KG1 (cell line): ENCODE data around the gene GRIK3.
"Not testable (repeated sequence)": the region's sequence is repeated elsewhere in the genome, so short reads cannot be mapped to it uniquely, and the experiment has no call there.

Source experiments
- DNase-seq: peaks from one replicate; lab custom pipeline; 2025; lab: John Stamatoyannopoulos, UW

The GRIK3 gene

DNA sequence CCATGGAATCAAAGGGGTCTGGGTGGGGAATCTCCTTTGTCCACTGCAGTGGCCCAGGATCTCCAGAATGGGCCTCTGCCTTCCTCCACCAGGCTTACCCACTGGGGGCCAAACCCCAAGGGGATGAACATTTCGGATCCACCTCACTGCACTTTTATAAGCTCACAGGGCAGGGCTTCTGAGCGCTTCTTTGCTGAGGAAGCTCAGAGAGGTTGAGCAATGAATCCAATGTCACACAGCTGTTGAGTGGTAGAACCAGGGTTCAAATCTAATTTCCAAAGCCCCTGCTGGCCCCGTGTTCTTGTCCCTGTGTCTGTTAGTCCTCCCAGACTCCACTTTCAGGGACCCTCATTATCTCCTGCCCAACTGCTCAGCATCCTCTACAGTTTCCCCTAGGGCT lies 250.8 kb downstream of the GRIK3 start:
- DNase-seq: no peak

- no peak for DNase-seq
These were observed 251.5 kb downstream of the GRIK3 start for GRCh38 chr1:36782785-36783184.

DNA sequence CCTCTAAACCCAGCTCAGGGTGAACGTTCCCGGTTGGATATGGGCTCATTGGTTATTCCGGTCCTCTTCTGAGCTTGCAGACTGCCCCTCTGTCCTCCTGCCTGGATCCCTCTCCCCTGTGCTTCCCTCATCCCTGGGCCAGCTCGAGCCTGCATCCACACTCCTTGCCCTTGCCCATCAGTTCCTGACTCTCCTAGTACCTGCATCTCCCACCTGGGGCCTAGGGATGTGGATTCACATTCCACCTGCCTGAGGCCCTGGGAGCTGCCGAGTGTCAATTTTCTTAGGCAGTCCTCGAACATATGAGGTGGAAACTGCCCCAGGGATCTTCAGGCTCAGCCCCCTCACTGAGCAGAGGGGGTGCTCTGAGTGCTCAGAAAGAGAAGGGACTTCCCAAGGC lies 252.2 kb downstream of the GRIK3 start:
- DNase-seq: no peak

DNA sequence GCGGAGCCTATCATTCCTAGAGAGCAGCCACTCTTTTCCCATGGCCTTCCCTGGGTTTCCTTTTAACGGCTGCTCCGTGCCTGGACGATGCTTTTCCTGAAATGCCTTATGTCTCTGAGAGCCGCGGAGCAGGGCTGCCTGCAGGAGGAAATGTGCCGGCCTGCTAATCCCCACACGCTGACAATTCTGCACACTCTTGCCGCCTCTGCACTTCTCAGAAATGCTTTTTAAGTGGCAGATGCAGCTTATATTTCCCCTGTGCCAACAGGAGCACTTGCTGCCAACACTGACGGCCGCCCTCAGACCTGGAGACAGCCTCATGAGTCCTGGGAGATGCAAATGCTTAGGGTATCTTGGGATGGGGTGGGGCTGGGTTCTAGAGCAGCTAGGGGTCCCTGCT lies 253.2 kb downstream of the GRIK3 start:
- no peak for DNase-seq

DNA sequence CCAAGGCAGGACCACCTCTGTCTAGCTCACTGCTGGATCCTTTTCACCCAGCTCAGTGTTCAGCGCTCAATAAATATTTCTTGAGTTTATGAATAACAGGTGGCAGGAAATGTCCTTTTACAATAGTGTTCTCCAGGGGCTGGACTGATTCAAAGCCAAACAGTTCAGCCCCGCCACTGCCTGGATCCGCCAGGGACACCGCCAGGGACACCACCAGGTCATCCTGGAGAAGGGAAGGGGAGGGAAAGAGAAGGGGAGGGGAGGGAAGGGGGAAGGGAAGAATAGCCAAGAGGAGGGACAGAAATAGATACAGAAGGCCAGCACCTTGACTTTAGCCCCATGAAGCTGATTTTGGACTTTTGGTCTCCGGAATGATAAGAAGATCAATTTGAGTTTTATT lies 255.6 kb downstream of the GRIK3 start:
- DNase-seq: no peak

DNA sequence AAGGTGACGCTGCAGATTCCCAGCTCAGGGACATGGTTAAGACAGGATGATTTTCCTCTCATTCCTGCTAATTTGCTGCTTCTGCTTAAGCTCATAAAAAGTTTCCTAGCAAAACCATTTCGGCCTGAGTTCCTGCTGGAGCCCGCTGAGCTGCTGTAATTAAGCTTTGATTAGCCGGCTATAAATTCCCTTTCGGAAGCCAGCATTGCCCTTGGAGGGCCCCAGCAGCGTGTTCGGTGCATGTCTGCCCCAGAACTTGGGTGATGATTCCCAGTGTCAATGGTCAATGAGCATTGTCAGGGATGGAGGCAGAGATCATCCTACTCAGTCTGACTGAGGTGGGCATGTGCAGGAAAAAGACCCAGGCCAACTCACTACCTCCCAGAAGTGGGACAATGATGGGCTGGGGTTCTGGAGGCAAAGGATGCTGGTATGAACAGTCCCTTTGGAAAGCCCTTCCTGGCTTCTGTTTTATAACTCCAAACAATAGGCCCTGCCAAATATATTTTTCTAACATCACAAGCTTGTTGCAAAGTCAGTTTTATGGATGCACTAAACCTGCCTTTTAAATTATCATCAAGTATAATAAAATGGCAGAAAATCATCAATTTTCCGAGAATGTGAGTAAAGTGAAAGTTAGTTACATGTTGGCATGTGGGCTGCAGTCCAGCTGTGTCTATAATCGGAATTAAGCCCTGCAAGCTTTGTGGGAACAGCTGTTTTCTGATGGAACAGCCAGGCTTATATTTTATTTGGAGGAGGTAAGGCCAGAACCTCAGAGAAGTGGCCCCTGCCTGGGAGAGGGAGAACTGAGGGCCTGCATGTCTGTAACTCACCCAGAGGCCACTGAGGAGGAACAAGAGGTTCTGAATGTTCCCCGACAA lies 257.1 kb downstream of the GRIK3 start:
- DNase-seq: no peak

DNA sequence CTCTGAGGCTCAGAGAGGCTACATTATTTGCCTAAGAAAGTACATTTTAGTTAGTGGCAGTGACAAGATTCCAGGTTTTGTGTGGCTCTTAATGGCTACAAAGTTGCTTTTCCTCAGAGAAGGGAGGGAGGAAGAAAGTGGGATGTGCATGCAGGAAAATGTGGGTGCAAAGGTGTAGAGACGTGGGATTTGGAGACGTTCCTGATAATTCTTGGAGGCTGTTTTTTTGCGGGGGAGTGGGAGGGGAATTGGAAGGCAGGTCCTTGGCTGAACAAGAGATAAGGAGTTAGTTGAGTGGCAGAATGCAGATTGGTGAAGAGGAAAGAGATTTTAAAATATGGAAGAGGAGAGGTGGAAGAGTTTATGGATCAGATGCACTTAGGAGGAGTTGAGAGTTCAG lies 258.1 kb downstream of the GRIK3 start:
- DNase-seq: no peak

DNA sequence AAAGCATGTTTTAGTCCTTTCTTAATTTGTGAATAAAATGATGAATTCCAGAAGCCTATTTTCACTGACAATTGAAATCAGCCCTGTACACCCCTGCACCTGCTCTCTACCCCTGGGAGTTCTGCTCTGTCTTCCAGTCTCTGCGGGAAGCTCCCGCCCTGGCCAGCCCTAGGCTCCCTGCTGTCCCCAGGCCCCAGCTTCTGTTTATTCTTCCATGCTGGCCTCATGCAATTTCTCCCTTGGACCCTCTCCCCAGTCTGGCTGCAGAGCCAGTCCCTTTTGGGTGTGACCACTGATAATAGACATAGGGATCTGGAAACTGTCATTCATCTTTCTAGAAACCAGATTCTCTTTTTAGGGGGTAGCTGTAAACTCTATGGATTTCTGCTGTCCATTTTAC lies 258.6 kb downstream of the GRIK3 start:
- no peak for DNase-seq

DNA sequence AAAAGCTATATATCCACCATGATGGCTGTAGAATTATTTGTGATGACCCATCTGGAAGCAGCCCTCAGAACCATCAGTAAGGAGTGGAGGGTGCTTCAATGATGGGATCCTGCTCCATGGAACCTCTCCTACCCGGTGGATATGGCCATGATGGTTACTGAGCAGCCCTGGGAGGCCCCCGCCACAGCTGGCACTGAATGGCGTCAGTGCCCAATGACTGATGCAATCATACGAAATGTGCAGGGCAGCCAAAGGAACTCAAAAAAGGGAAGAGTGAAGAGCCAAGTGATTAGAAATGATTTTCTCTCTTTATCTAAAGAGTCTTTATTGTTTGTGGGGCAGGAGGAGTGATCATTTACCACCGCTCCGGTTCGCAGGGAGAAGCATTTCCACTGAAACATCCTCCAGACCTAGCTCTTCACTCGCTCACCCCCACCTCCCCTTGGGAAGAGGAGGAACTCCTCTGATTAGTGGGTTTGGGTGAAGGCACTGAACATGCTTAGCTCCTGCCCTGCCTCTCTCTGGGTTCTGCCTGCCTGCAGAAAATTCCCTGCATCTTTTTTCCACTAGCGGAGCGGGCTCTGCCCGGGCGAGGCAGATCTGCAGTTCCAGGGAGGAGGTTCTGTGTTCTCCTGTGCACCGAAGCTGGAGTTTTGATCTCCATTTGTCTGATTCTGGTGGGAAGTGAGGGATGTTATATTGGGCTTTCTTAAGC lies 260.3 kb downstream of the GRIK3 start:
- DNase-seq: no peak

GRCh38 chr1:36772647-36773495 lies 261.4 kb downstream of the GRIK3 start:
- no peak for DNase-seq

DNA sequence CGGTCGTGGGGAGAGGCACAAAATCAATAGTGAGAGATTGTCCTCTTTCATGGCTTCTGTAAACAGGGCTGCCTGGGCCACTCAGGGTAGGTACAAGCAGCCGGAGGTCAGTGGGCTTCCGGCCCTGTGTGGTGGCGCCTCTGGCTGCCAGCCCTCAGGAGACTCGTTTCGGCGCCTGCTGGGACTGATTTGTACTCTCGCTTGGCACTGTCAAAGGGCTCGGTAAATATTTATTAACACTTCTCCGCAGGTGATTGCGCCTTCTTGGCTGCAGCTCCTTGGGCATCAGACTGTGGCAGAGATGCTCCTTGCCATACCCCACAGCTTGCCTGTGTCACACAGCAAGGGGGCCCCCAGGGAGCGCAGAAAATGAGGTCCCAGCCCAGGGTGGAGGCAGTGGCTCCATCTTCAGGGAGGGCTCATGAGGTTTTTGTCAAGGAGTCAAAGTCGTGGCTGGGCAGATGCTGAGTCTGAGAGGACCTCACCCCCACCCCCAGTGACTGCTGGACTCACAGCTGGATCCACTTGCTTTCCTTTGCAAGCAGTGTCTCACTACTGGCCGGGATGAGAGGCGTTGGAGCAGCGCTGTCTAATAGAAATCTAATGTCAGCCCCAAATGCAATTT lies 262.5 kb downstream of the GRIK3 start:
- no peak for DNase-seq

DNA sequence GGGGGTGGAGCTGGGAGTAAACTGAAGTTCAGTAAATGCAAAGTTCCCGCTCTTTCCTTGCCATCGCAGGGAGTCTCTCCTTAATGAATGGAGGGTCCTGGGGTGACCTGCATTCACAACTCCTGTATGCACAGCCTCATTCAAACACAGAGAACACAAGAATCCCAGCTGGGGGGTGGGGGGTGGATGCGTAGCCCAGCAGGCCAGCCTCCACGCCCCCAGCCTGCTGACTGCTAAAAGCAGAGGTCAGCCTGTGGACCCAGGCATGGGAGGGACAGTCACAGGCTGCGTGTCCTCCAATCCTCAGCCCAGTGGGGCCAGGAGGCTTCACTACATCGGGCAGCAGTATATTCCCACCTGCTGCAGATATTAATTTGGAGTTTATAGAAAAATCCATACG lies 263.1 kb downstream of the GRIK3 start:
- DNase-seq: no peak

DNA sequence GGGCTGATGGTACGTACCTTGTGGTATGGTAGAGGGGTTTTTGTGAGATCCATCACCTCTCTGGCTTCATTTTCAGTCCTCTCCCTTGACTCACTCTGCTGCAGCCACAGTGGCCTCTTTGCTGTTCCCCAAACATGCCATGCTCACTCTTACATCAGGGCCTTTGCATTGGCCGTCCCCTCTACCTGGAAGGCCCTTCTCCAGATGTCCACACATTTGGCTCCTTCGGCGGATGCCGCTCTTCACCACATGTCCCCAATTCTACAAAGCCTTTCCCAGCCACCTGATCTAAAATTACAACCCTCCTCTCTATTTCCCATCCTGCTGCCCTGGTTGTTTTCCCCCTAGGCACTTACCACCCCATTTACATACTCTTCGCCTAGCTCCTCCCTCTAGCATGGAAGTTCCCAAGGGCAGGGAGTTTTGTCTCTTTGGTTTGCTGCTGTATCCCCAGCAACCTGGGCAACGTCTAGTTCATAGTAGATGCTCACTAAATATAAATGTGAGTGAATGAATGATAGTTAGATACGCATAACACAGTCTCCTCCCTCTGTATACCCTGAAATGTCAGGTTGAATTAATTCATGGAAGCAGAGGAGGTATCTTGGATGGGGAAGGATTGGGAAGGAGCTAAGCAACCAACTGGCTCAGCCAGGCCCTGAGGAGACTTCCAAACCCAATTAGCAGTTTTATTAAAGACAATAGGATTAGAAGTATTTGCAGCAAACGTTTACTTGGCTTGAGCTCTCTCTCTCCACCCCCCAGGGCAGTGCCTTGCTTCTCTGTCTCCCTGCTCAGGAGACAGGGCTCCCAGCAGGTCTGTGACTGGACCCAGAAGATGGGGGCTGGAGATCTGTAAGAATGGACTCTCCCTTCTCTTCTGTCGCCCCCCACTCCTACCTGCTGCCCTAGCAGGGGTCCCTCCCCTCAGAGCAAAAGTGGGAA lies 264.2 kb downstream of the GRIK3 start:
- DNase-seq: no peak

DNA sequence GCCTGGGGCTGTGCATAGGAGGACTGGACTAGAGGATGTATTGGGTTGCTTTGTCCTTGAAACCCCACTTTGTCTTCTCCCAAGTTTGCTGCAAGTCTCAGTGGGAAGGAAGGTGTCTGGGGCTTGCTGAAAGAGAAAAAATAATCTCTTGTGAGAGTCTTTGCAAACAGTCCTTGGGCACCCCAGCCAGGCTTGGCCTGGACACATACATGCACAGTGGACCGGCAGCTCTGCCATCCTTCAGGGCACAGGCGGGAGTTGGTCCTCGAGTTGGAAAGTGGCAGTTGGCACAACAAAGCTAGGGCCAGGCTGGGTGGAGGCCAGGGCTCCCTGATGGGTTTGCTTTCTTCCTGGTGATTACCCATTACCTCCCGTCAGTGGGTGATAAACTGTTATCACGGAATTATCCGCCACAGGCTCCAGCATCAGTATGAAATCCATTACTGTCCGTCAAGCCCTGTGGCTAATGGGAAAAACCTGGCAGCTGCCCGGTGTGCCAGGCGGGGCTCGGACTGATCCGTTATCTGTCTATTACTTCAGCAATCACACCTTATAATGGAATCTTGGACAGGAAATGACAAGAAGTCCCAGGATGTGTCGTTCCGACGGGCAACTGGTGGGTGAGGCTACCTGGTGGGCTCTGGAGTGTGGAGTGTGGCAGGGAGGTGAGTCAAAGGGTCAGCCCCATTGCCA lies 265.7 kb downstream of the GRIK3 start:
- no peak for DNase-seq

- not testable (repeated sequence) for DNase-seq
These were observed 266.9 kb downstream of the GRIK3 start for GRCh38 chr1:36767429-36767828.

- DNase-seq: no peak
These were observed 267.8 kb downstream of the GRIK3 start for GRCh38 chr1:36766481-36766880.

GRCh38 chr1:36765785-36766300 lies 268.5 kb downstream of the GRIK3 start:
- no peak for DNase-seq

GRCh38 chr1:36764798-36765197 lies 269.5 kb downstream of the GRIK3 start:
- DNase-seq: no peak

- DNase-seq: no peak
These were observed 270.5 kb downstream of the GRIK3 start for GRCh38 chr1:36763771-36764170.

DNA sequence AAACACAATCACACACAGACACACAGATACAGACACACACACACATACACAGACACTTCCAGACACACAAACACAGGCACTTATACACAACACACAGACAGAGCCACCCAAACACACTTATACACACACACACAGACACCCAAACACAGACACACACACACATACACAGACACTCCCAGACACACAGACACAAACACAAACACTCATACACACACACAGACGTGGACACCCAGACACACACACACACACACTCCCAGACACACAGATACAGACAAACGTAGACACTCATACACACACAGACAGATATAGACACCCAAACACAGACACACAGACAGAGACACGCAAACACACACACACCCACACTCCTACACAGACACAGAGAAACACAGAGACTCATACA lies 272.1 kb downstream of the GRIK3 start:
- DNase-seq: no peak
